OCI-LY7 (cell line): ENCODE data around the gene BTRC. TPM values are rescaled to one million over a fixed set of nuclear protein-coding genes. Genes with fewer than 3 reads are reported as not detected.

ENCODE experiments used
- BruUV-seq: library from RNA; stranded (reverse); fragments of 400-500 nt; replicated peaks from 2 replicates; lab custom pipeline; 2021; lab: Mats Ljungman, UMichigan
- CTCF ChIA-PET: fragments of 300-600 bp; sonication (Branson Sonifier 250); formaldehyde crosslinking; loops from one replicate; lab custom pipeline; 2022; ENCODE audit warnings: antibody characterized with exemption; ENCODE audit not compliant: unreplicated experiment; lab: Charles Lee
- POLR2A ChIA-PET: fragments of 300-600 bp; sonication (Branson Sonifier 250); formaldehyde crosslinking; loops from one replicate; lab custom pipeline; 2022; ENCODE audit warnings: antibody characterized with exemption; lab: Charles Lee
- DNase-seq: peaks from one replicate; pipeline ENCODE4 v3.0.0-alpha.2; 2015; ENCODE audit warnings: low spot score
- H2AFZ ChIP-seq: fragments of 200-600 bp; sonication (generic), shearing (Covaris generic); 2 replicates; pipeline ENCODE4 v1.6.1; 2014; ENCODE audit warnings: mild to moderate bottlenecking, antibody characterized with exemption, low read length, moderate library complexity
- H3K27ac ChIP-seq: fragments of 200-600 bp; sonication (generic); 2 replicates; pipeline ENCODE4 v1.5.1; 2014; ENCODE audit warnings: mixed run types, low read depth, mild to moderate bottlenecking, moderate library complexity, low read length, inconsistent platforms; ENCODE audit not compliant: poor library complexity, severe bottlenecking
- H3K36me3 ChIP-seq: fragments of 200-600 bp; sonication (generic); 2 replicates; pipeline ENCODE4 v1.6.1; 2014; ENCODE audit warnings: mild to moderate bottlenecking, antibody characterized with exemption, low read length, moderate library complexity, mixed read lengths; ENCODE audit not compliant: insufficient read depth
- H3K4me1 ChIP-seq: fragments of 200-600 bp; sonication (generic); 2 replicates; pipeline ENCODE4 v1.5.1; 2014; ENCODE audit warnings: mild to moderate bottlenecking, low read length; ENCODE audit not compliant: insufficient read depth, poor library complexity, severe bottlenecking
- H3K4me2 ChIP-seq: fragments of 200-600 bp; sonication (generic); 2 replicates; pipeline ENCODE4 v1.6.1; 2014; ENCODE audit warnings: mild to moderate bottlenecking, low read length
- H3K4me3 ChIP-seq: fragments of 200-600 bp; sonication (generic); 2 replicates; pipeline ENCODE4 v1.5.1; 2014; ENCODE audit warnings: mild to moderate bottlenecking, low read depth, low read length; ENCODE audit not compliant: poor library complexity, severe bottlenecking
- H3K79me2 ChIP-seq: fragments of 200-600 bp; sonication (generic); 2 replicates; pipeline ENCODE4 v1.6.1; 2016; ENCODE audit warnings: low read depth, mild to moderate bottlenecking, low read length, moderate library complexity, mixed read lengths; ENCODE audit not compliant: insufficient read depth
- H3K9me2 ChIP-seq: fragments of 200-600 bp; sonication (generic); 2 replicates; pipeline ENCODE4 v1.6.1; 2016; ENCODE audit warnings: mild to moderate bottlenecking, low read length, mixed read lengths; ENCODE audit not compliant: insufficient read depth
- H3K9me3 ChIP-seq: fragments of 200-600 bp; sonication (generic); 2 replicates; pipeline ENCODE4 v1.6.1; 2014; ENCODE audit warnings: mild to moderate bottlenecking, mixed run types, low read length, mixed read lengths
- H4K20me1 ChIP-seq: fragments of 200-600 bp; sonication (generic); 2 replicates; pipeline ENCODE4 v1.6.1; 2014; ENCODE audit warnings: mild to moderate bottlenecking, antibody characterized with exemption, low read length, moderate library complexity, mixed read lengths; ENCODE audit not compliant: insufficient read depth
- CTCF ChIP-seq: fragments of 200-600 bp; sonication (generic); conservative IDR thresholded peaks from 2 replicates; pipeline ENCODE4 v1.5.1; 2014; ENCODE audit warnings: mild to moderate bottlenecking, antibody characterized with exemption, low read length, moderate library complexity, mixed read lengths
- EZH2phosphoT487 ChIP-seq: fragments of 200-600 bp; sonication (generic); IDR thresholded peaks from 2 replicates; pipeline ENCODE4 v1.6.1; 2018; ENCODE audit warnings: low read depth, borderline replicate concordance, mild to moderate bottlenecking, mixed run types, antibody characterized with exemption, low read length, moderate library complexity, mixed read lengths
- intact Hi-C: fragments of 100-400 bp; cut with micrococcal nuclease; formaldehyde crosslinking; loops from one replicate; pipeline ENCODE4 v1.10.0; 2022; ENCODE audit not compliant: unreplicated experiment
- total RNA-seq, 2 experiments: library from RNA; depleted of rRNA in 1 of 2; stranded (reverse); fragments of >200 nt in 1 of 2; shearing (Covaris generic) in 1 of 2; gene quantifications; 2 replicates each; pipeline ENCODE4 v1.2.3, GENCODE V29; 2014 to 2022

The BTRC gene
- total RNA-seq, 2 experiments from 2014 or later: 6.1 to 17.8 TPM

GRCh38 chr10:101563497-101564040 is 209.6 kb downstream of the BTRC start:
- no peak overlapping the region for H3K4me2 ChIP-seq
- no peak for DNase-seq
- no peaks in the 10 kb centered on the region for H3K36me3 ChIP-seq
- H3K9me3 ChIP-seq: no peaks in the 10 kb centered on the region
- no peak overlapping the region for H3K4me3 ChIP-seq
- no peaks in the 10 kb centered on the region for H3K9me2 ChIP-seq
- CTCF ChIA-PET: no interaction called here
- no peaks in the 10 kb centered on the region for H4K20me1 ChIP-seq
- POLR2A ChIA-PET: no interaction called here
- no TSS peak for BruUV-seq
- H3K4me1 ChIP-seq: no peaks in the 10 kb centered on the region
- no peak for TF ChIP-seq EZH2phosphoT487
- TF ChIP-seq CTCF: no peak
- H3K79me2 ChIP-seq: no peaks in the 10 kb centered on the region
- no peak overlapping the region for H2AFZ ChIP-seq
- intact Hi-C loops: no loop called here
- H3K27ac ChIP-seq: no peak overlapping the region

DNA sequence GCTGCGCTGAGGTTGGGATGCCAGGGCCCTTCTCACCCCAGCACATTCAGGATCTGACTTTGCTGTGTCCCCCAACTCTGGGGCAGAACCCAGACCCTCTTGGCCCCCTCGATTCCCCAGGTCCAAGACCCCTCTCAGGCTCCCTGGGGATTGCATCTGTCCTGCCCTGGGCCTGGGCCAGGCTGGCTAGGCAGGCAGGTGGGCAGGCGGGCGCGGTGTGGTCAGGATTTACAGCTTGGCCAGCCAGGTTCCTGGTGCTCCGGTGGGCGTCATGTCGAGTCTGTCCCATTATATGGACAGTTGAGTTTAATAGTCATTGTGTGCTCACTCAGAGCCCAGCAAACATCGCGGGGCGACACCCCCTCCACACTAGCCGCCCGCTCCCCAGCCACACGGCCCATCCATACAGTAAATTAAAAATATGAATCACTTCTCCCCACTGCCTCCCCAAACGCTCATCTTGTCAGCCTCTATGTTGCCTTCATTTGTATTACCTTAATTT is 210.6 kb downstream of the BTRC start:
- Histone ChIP-seq H4K20me1 (no peaks in the 10 kb centered on the region), H3K36me3 (no peaks in the 10 kb centered on the region), H3K9me3 (no peaks in the 10 kb centered on the region), H3K9me2 (no peaks in the 10 kb centered on the region), H3K4me2 (no peak overlapping the region), H2AFZ (no peak overlapping the region), H3K27ac (no peak overlapping the region), H3K4me3 (no peak overlapping the region), H3K79me2 (no peaks in the 10 kb centered on the region), H3K4me1 (peaks cover 1% of the 10 kb centered on the region)
- ChIA-PET POLR2A (no interaction called here), CTCF (no interaction called here)
- no peak for DNase-seq
- intact Hi-C loops: no loop called here
- TF ChIP-seq EZH2phosphoT487: no peak
- no peak for TF ChIP-seq CTCF
- no TSS peak for BruUV-seq

- TF ChIP-seq CTCF (no peak), EZH2phosphoT487 (no peak)
Measured at GRCh38 chr10:101565370-101565900, 211.5 kb downstream of the BTRC start.

More at GRCh38 chr10:101565370-101565900, 211.5 kb downstream of the BTRC start:
- H4K20me1 ChIP-seq: no peaks in the 10 kb centered on the region
- no peak overlapping the region for H3K4me2 ChIP-seq
- H3K79me2 ChIP-seq: no peaks in the 10 kb centered on the region
- BruUV-seq: no TSS peak
- POLR2A ChIA-PET: no interaction called here
- no peak overlapping the region for H2AFZ ChIP-seq
- no peaks in the 10 kb centered on the region for H3K9me2 ChIP-seq
- CTCF ChIA-PET: no interaction called here
- no peaks in the 10 kb centered on the region for H3K9me3 ChIP-seq
- intact Hi-C loops: no loop called here
- no peak overlapping the region for H3K27ac ChIP-seq
- H3K4me1 ChIP-seq: peaks cover 8% of the 10 kb centered on the region
- H3K36me3 ChIP-seq: no peaks in the 10 kb centered on the region
- H3K4me3 ChIP-seq: no peak overlapping the region
- DNase-seq: no peak
